Muscle of arm (tissue), 12 donors: ENCODE results near the gene NUAK1. TPM values are rescaled to one million over a fixed set of nuclear protein-coding genes. Genes with fewer than 3 reads are reported as not detected.
A peak's percentile ranks its signal among the peaks of the same experiment; 100 is the strongest.

ENCODE experiments used
- DNase-seq: peaks from one replicate; pipeline ENCODE4 v3.0.0-alpha.2; 2013
- polyA plus RNA-seq, 12 donors: library from polyadenylated mRNA; unstranded; fragments of 120-200 nt; gene quantifications; one replicate each; pipeline ENCODE4 v1.2.1, GENCODE V29; 2013; ENCODE audit not compliant: insufficient read length in 12 of 12

Gene NUAK1
- polyA plus RNA-seq, 12 donors, result 8.7 to 24.4 (median 11.9) TPM; not detected in 1

GRCh38 chr12:106113042-106113441, 25.7 kb downstream of the NUAK1 start:
- no peak for DNase-seq

GRCh38 chr12:106112145-106112821, 26.5 kb downstream of the NUAK1 start:
- no peak for DNase-seq

- DNase-seq, result no peak
Observed at GRCh38 chr12:106110626-106111300, 28.0 kb downstream of the NUAK1 start.

- DNase-seq, result no peak
Observed at GRCh38 chr12:106109168-106109910, 29.4 kb downstream of the NUAK1 start.

- no peak for DNase-seq
Observed at GRCh38 chr12:106108185-106108835, 30.4 kb downstream of the NUAK1 start.

- no peak for DNase-seq
Observed at GRCh38 chr12:106107566-106107965, 31.2 kb downstream of the NUAK1 start.

- DNase-seq, result no peak
Observed at GRCh38 chr12:106106892-106107291, 31.9 kb downstream of the NUAK1 start.

- DNase-seq, result no peak
Observed at GRCh38 chr12:106106061-106106566, 32.6 kb downstream of the NUAK1 start.

GRCh38 chr12:106101803-106102202, 37.0 kb downstream of the NUAK1 start:
- no peak for DNase-seq

GRCh38 chr12:106098691-106099200, 40.0 kb downstream of the NUAK1 start:
- DNase-seq, result no peak

GRCh38 chr12:106097011-106097410, 41.7 kb downstream of the NUAK1 start:
- DNase-seq, result no peak

GRCh38 chr12:106096376-106096775, 42.4 kb downstream of the NUAK1 start:
- no peak for DNase-seq

GRCh38 chr12:106094304-106094703, 44.5 kb downstream of the NUAK1 start:
- no peak for DNase-seq

GRCh38 chr12:106093246-106093645, 45.5 kb downstream of the NUAK1 start:
- DNase-seq, result no peak

GRCh38 chr12:106091446-106091820, 47.3 kb downstream of the NUAK1 start:
- no peak for DNase-seq

GRCh38 chr12:106090591-106091445, 47.9 kb downstream of the NUAK1 start:
- peak; percentile 70 for DNase-seq

GRCh38 chr12:106089935-106090334, 48.8 kb downstream of the NUAK1 start:
- no peak for DNase-seq

GRCh38 chr12:106088811-106089485, 49.8 kb downstream of the NUAK1 start:
- DNase-seq, result no peak

GRCh38 chr12:106088246-106088808, 50.4 kb downstream of the NUAK1 start:
- no peak for DNase-seq

- no peak for DNase-seq
Observed at GRCh38 chr12:106086696-106087095, 52.1 kb downstream of the NUAK1 start.
